ENCODE results near the gene FLAD1.

DNA sequence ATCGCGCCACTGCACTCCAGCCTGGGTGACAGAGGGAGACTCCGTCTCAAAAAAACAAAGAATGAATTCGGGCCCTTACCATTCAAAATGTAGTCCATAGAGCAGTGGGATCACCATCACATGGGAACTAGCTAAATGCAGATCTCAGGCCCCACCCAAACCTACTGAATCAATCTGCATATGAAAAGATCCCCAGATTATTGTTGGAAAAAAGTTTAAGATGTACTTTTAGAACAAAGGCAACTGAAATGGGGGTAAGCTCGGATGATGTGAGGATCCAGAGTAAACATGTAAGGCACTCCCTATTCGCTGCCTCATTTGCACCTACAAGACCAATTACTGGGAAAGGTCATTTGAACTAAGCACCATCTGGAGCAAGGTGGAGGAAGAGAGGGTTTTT lies 803 bp upstream of the FLAD1 start:
- TF ChIP-seq POLR2AphosphoS5 (IDR thresholded peaks at IDR 0.05; ENCODE audit: borderline replicate concordance, low read depth, low read length) (no peak), EZH2 (IDR thresholded peaks at IDR 0.05) (no peak), FOXP2 (optimal IDR thresholded peaks at IDR 0.05; ENCODE audit: control extremely low read depth, extremely low read length, insufficient read depth) (no peak)

Data from SK-N-MC (cell line).